GM12878 (cell line): ENCODE data around the gene NAALADL2. TPM values are rescaled to one million over a fixed set of nuclear protein-coding genes. Genes with fewer than 3 reads are reported as not detected.

ENCODE experiments used
- polyA plus RNA-seq, 11 experiments: library from polyadenylated mRNA; depleted of rRNA in 4 of 11; unstranded in 6 of 11; stranded (reverse) in 5 of 11; fragments of >200 nt; fragmentation: Nextera tagmentation in 4 of 11; fragmentation: Illumina TruSeq in 1 of 11; extraction: Ambion mirVana in 4 of 11; extraction: Trizol in 1 of 11; gene quantifications; 1 replicate in 1 of 11; 2 replicates in 10 of 11; pipeline versions ENCODE4 v1.2.1 to v1.2.3, GENCODE V29; 2011 to 2016; ENCODE audit warnings: inconsistent platforms in 2 of 11, missing spikeins in 2 of 11, low read depth in 1 of 11
- total RNA-seq, 4 experiments: library from RNA; depleted of rRNA in 3 of 4; stranded (reverse); fragments of >200 nt in 3 of 4; fragmentation: Illumina TruSeq in 1 of 4; extraction: Trizol in 1 of 4; gene quantifications; 2 replicates each; pipeline versions ENCODE4 v1.2.1 to v1.2.3, GENCODE V29; 2013 to 2021
- TF ChIP-seq, protein P1 (sequence below): IDR thresholded peaks from 2 replicates; pipeline ENCODE4 v1.6.1; 2012; ENCODE audit warnings: improper control_type of control experiment, low read depth, low read length; ENCODE audit not compliant: insufficient replicate concordance
- TF ChIP-seq, protein P2 (sequence below): fragments of 450-650 bp; IDR thresholded peaks from 2 replicates; pipeline ENCODE4 v1.6.1; 2016; ENCODE audit warnings: mild to moderate bottlenecking
- TF ChIP-seq, protein P3 (sequence below): fragments of 450-650 bp; IDR thresholded peaks from 2 replicates; pipeline ENCODE4 v1.6.1; 2017; ENCODE audit warnings: antibody characterized with exemption, mild to moderate bottlenecking, moderate library complexity

Gene NAALADL2
- total and polyA plus RNA-seq, 10 of the 15 experiments (the other 5 are each of a cell fraction or from before 2014, with no cell fraction given) = 0.06 to 10.8 (median 0.46) TPM

DNA sequence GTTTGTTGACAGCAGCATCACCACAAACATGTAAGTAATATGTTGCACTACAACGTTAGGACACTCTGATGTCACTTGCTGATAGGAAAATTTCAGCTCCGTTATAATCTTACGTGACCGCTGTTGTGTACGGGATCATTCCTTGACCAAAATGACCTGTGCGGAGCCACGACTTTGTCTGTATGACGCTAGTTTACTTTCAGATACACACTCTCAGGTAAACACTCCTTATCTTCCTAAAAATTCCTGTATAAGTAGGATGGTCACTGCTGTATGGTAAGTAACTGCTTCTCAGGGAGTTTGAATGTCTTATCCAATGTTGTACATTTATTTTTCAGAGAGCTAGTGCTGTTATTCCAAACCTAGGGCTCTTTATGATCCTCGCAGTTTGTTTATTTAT lies 410.3 kb downstream of the NAALADL2 start (continued):
- TF ChIP-seq, protein P1, sequence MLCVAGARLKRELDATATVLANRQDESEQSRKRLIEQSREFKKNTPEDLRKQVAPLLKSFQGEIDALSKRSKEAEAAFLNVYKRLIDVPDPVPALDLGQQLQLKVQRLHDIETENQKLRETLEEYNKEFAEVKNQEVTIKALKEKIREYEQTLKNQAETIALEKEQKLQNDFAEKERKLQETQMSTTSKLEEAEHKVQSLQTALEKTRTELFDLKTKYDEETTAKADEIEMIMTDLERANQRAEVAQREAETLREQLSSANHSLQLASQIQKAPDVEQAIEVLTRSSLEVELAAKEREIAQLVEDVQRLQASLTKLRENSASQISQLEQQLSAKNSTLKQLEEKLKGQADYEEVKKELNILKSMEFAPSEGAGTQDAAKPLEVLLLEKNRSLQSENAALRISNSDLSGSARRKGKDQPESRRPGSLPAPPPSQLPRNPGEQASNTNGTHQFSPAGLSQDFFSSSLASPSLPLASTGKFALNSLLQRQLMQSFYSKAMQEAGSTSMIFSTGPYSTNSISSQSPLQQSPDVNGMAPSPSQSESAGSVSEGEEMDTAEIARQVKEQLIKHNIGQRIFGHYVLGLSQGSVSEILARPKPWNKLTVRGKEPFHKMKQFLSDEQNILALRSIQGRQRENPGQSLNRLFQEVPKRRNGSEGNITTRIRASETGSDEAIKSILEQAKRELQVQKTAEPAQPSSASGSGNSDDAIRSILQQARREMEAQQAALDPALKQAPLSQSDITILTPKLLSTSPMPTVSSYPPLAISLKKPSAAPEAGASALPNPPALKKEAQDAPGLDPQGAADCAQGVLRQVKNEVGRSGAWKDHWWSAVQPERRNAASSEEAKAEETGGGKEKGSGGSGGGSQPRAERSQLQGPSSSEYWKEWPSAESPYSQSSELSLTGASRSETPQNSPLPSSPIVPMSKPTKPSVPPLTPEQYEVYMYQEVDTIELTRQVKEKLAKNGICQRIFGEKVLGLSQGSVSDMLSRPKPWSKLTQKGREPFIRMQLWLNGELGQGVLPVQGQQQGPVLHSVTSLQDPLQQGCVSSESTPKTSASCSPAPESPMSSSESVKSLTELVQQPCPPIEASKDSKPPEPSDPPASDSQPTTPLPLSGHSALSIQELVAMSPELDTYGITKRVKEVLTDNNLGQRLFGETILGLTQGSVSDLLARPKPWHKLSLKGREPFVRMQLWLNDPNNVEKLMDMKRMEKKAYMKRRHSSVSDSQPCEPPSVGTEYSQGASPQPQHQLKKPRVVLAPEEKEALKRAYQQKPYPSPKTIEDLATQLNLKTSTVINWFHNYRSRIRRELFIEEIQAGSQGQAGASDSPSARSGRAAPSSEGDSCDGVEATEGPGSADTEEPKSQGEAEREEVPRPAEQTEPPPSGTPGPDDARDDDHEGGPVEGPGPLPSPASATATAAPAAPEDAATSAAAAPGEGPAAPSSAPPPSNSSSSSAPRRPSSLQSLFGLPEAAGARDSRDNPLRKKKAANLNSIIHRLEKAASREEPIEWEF = no peak
- TF ChIP-seq, protein P2, sequence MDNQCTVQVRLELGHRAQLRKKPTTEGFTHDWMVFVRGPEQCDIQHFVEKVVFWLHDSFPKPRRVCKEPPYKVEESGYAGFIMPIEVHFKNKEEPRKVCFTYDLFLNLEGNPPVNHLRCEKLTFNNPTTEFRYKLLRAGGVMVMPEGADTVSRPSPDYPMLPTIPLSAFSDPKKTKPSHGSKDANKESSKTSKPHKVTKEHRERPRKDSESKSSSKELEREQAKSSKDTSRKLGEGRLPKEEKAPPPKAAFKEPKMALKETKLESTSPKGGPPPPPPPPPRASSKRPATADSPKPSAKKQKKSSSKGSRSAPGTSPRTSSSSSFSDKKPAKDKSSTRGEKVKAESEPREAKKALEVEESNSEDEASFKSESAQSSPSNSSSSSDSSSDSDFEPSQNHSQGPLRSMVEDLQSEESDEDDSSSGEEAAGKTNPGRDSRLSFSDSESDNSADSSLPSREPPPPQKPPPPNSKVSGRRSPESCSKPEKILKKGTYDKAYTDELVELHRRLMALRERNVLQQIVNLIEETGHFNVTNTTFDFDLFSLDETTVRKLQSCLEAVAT = peak; percentile 43; the same call in 1 of the 2 replicates
- TF ChIP-seq, protein P3, sequence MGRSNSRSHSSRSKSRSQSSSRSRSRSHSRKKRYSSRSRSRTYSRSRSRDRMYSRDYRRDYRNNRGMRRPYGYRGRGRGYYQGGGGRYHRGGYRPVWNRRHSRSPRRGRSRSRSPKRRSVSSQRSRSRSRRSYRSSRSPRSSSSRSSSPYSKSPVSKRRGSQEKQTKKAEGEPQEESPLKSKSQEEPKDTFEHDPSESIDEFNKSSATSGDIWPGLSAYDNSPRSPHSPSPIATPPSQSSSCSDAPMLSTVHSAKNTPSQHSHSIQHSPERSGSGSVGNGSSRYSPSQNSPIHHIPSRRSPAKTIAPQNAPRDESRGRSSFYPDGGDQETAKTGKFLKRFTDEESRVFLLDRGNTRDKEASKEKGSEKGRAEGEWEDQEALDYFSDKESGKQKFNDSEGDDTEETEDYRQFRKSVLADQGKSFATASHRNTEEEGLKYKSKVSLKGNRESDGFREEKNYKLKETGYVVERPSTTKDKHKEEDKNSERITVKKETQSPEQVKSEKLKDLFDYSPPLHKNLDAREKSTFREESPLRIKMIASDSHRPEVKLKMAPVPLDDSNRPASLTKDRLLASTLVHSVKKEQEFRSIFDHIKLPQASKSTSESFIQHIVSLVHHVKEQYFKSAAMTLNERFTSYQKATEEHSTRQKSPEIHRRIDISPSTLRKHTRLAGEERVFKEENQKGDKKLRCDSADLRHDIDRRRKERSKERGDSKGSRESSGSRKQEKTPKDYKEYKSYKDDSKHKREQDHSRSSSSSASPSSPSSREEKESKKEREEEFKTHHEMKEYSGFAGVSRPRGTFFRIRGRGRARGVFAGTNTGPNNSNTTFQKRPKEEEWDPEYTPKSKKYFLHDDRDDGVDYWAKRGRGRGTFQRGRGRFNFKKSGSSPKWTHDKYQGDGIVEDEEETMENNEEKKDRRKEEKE = no peak
